Left ventricle myocardium inferior (tissue), 1 donor: ENCODE results near the gene LRRC8E. TPM values are rescaled to one million over a fixed set of nuclear protein-coding genes. Genes with fewer than 3 reads are reported as not detected.
A peak's percentile ranks its signal among the peaks of the same experiment; 100 is the strongest.
"Not testable (repeated sequence)": the region's sequence is repeated elsewhere in the genome, so short reads cannot be mapped to it uniquely, and the experiment has no call there.

Source experiments
- DNase-seq: peaks from one replicate; pipeline ENCODE4 v3.0.0-alpha.2; 2020
- H3K27ac ChIP-seq: fragments of 200-600 bp; replicated peaks from 2 replicates; pipeline ENCODE4 v1.8.0; 2021
- H3K27me3 ChIP-seq: fragments of 200-600 bp; 2 replicates; pipeline ENCODE4 v1.8.0; 2021; ENCODE audit warnings: low read depth
- H3K36me3 ChIP-seq: fragments of 200-600 bp; 2 replicates; pipeline ENCODE4 v1.8.0; 2021
- H3K4me1 ChIP-seq: fragments of 200-600 bp; 2 replicates; pipeline ENCODE4 v1.8.0; 2021
- H3K4me3 ChIP-seq: fragments of 200-600 bp; 2 replicates; pipeline ENCODE4 v1.8.0; 2021; ENCODE audit warnings: mild to moderate bottlenecking, moderate library complexity
- H3K9me3 ChIP-seq: fragments of 200-600 bp; replicated peaks from 2 replicates; pipeline ENCODE4 v1.8.0; 2021
- intact Hi-C: fragments of 100-400 bp; cut with micrococcal nuclease; formaldehyde crosslinking; loops from one replicate; pipeline ENCODE4 v1.11.0; 2022
- total RNA-seq: library from RNA; stranded (reverse); fragmentation: NEBNext Ultra II Directional; extraction: Animal tissue kit (Norgen Biotek cat#: 25700); gene quantifications from one replicate; pipeline ENCODE4 v1.2.1, GENCODE V29; 2021
- TF ChIP-seq, protein P1 (sequence below): fragments of 200-600 bp; IDR thresholded peaks from 2 replicates; pipeline ENCODE4 v1.8.0; 2021; ENCODE audit warnings: antibody characterized with exemption, mild to moderate bottlenecking, borderline replicate concordance
- donor health status: DM: no; HTN: yes; CAD: no; lungs with severe emphysema.

The LRRC8E gene
- total RNA-seq, 1 donor from 2014 or later = 0.44 TPM

DNA sequence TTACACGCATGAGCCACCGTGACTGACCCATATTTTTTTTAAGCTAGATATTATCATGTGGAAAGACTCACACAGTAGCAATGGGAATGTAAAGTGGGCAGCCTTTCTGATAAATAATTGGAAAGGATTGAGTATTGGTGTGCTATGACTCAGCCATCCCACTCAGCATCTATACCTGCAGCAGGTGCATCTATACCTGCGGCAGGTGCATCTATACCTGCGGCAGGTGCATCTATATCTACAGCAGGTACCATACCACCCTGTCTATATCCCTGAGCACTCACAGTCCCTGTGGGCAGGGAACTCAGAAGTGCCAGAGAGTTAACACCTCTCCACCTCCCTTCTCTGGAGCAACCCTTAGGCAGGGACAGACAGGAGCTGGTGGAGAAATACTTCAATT, 5.2 kb upstream of the LRRC8E start:
- TF ChIP-seq, protein P1, sequence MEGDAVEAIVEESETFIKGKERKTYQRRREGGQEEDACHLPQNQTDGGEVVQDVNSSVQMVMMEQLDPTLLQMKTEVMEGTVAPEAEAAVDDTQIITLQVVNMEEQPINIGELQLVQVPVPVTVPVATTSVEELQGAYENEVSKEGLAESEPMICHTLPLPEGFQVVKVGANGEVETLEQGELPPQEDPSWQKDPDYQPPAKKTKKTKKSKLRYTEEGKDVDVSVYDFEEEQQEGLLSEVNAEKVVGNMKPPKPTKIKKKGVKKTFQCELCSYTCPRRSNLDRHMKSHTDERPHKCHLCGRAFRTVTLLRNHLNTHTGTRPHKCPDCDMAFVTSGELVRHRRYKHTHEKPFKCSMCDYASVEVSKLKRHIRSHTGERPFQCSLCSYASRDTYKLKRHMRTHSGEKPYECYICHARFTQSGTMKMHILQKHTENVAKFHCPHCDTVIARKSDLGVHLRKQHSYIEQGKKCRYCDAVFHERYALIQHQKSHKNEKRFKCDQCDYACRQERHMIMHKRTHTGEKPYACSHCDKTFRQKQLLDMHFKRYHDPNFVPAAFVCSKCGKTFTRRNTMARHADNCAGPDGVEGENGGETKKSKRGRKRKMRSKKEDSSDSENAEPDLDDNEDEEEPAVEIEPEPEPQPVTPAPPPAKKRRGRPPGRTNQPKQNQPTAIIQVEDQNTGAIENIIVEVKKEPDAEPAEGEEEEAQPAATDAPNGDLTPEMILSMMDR = no peak
- no peak for DNase-seq
- H3K27me3 ChIP-seq = peaks cover 16% of the 10 kb centered on the region
- peaks cover 1% of the 10 kb centered on the region for H3K4me1 ChIP-seq
- no peaks in the 10 kb centered on the region for H3K36me3 ChIP-seq
- H3K9me3 ChIP-seq = peaks cover 3% of the 10 kb centered on the region
- intact Hi-C loops = no loop called here
- no peak overlapping the region for H3K4me3 ChIP-seq
- H3K27ac ChIP-seq = no peak overlapping the region

- DNase-seq = no peak
- Histone ChIP-seq H3K27me3 (peaks cover 24% of the 10 kb centered on the region), H3K9me3 (peaks cover 3% of the 10 kb centered on the region), H3K27ac (no peak overlapping the region), H3K36me3 (no peaks in the 10 kb centered on the region), H3K4me1 (peaks cover 8% of the 10 kb centered on the region), H3K4me3 (no peak overlapping the region)
- intact Hi-C loops = no loop called here
- TF ChIP-seq, protein P1 = no peak
Measured at GRCh38 chr19:7883796-7884570, 4.3 kb upstream of the LRRC8E start.

DNA sequence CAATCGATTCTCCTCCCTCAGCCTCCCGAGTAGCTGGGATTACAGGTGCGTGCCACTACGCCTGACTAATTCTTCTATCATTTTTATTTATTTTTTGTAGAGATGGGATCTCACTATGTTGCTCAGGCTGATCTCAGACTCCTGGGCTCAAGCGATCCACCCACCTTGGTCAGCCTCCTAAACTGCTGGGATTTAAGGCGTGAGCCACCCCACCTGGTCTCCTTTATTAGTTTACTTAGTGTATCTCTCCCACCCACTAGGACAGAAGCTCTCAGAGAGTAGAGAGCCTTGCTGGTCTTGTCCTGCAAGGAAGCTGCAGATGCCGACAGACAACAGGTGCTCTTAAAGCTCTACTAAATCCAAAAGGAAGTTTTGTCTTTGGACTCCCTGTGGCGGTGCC, 2.5 kb upstream of the LRRC8E start:
- intact Hi-C loops = no loop called here
- peaks cover 36% of the 10 kb centered on the region for H3K27me3 ChIP-seq
- H3K4me3 ChIP-seq = no peak overlapping the region
- TF ChIP-seq, protein P1 = no peak
- peaks cover 8% of the 10 kb centered on the region for H3K4me1 ChIP-seq
- no peak overlapping the region for H3K27ac ChIP-seq
- DNase-seq = no peak
- H3K36me3 ChIP-seq = no peaks in the 10 kb centered on the region
- peaks cover 3% of the 10 kb centered on the region for H3K9me3 ChIP-seq

- no peaks in the 10 kb centered on the region for H3K36me3 ChIP-seq
- intact Hi-C loops = no loop called here
- TF ChIP-seq, protein P1 = no peak
- no peaks in the 10 kb centered on the region for H3K9me3 ChIP-seq
- H3K27ac ChIP-seq = no peak overlapping the region
- peaks cover 44% of the 10 kb centered on the region for H3K27me3 ChIP-seq
- H3K4me1 ChIP-seq = peaks cover 8% of the 10 kb centered on the region
- DNase-seq = no peak
- peak overlapping the region; percentile 65 for H3K4me3 ChIP-seq
Measured at GRCh38 chr19:7887408-7888144, 734 bp upstream of the LRRC8E start.

DNA sequence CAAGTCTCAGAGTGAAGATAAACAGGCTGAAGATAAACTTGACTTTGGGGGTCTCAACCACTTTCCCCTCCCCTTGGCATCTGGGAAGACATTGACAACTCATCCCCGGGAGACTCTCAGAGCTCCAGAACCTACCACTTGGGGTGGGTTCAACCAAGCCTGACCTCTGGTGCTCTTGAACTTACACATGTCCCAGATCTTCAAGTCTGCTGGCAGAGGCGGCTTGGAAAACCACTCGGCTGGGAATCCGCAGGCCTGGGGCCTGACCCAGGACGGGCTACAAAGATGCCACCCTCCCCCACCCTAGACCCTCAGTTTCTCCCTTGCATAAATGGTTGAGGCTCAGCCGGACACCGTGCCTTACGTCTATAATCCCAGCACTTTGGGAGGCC, 512 bp downstream of the LRRC8E start:
- Histone ChIP-seq H3K36me3 (no peaks in the 10 kb centered on the region), H3K4me1 (peaks cover 8% of the 10 kb centered on the region), H3K9me3 (no peaks in the 10 kb centered on the region), H3K27ac (no peak overlapping the region), H3K4me3 (peak overlapping the region; percentile 65), H3K27me3 (peaks cover 57% of the 10 kb centered on the region)
- intact Hi-C loops = no loop called here
- no peak for DNase-seq
- TF ChIP-seq, protein P1 = no peak

DNA sequence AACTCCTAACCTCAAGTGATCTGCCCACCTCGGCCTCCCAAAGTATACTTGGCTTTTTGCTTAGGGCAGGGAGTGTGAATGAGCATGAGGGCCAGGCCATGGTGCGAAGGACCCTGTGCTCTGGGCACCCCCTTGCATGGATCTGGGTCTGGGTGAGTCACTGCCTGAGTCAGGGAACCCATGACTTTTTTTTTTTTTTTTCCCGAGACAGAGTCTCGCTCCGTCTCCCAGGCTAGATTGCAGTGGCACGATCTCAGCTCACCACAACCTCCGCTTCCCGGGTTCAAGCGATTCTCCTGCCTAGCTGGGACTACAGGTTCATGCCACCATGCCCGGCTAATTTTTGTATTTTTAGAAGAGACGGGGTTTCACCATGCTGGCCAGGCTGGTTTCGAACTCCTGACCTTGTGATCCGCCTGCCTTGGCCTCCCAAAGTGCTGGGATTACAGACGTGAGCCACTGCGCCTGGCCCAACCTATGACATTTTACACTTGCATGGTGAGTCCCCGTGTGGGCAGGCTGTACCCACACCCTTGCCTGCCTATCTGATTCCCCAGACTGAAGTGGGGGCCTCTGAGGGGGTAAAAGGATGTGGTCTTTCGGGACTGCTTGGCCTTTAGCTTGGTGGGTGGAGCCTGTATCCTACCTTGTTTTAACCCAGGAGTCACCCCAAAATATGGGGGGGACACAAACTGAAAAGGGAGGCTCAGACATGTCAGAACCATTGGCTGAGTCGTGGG, 5.2 kb downstream of the LRRC8E start:
- H3K36me3 ChIP-seq, H3K4me3 ChIP-seq, intact Hi-C loops, H3K27ac ChIP-seq, H3K4me1 ChIP-seq, H3K9me3 ChIP-seq, DNase-seq: not testable (repeated sequence)
- H3K27me3 ChIP-seq = peaks cover 54% of the 10 kb centered on the region
